GM12891 (cell line): ENCODE measurements around the gene RTRAF.

Source experiments
- POLR2A ChIP-seq: IDR thresholded peaks from 2 replicates; pipeline ENCODE4 v1.6.1; 2011; ENCODE audit warnings: low read depth, low read length, control low read depth
- POLR2AphosphoS5 ChIP-seq: IDR thresholded peaks from 2 replicates; pipeline ENCODE4 v1.6.1; 2011; ENCODE audit warnings: low read depth, low read length, control low read depth
- SPI1 ChIP-seq: IDR thresholded peaks from 2 replicates; pipeline ENCODE4 v1.6.1; 2011; ENCODE audit warnings: low read depth, low read length, control low read depth
- TAF1 ChIP-seq: IDR thresholded peaks from 2 replicates; pipeline ENCODE4 v1.6.1; 2011; ENCODE audit warnings: low read depth, low read length, control low read depth

DNA sequence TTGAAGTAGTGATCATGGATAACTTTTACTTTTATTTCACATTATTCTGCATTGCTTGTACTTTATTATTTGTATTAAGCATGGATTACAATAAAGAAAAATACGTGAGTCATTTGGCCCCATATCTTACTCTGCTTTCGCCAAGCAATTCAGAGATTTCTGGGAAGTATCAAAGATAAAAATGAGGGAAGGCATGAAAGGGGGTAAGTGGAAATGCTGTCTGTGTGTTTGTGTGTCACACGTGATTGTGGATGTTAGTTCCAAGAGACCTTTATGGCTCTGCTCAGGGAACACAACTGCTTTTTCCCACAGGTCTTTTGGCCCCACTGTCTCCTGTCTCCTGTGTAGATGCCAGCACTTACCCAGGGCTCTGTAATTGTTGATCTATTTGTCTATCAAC is 69.0 kb downstream of the RTRAF start:
- TF ChIP-seq TAF1 = no peak
- TF ChIP-seq POLR2AphosphoS5 = no peak
- TF ChIP-seq POLR2A = no peak
- no peak for TF ChIP-seq SPI1
